ENCODE measurements around the gene IDUA.
"Not testable (repeated sequence)": the region's sequence is repeated elsewhere in the genome, so short reads cannot be mapped to it uniquely, and the experiment has no call there.

The IDUA gene

GRCh38 chr4:968221-968620 lies 18.6 kb upstream of the IDUA start:
- no peak for DNase-seq

DNA sequence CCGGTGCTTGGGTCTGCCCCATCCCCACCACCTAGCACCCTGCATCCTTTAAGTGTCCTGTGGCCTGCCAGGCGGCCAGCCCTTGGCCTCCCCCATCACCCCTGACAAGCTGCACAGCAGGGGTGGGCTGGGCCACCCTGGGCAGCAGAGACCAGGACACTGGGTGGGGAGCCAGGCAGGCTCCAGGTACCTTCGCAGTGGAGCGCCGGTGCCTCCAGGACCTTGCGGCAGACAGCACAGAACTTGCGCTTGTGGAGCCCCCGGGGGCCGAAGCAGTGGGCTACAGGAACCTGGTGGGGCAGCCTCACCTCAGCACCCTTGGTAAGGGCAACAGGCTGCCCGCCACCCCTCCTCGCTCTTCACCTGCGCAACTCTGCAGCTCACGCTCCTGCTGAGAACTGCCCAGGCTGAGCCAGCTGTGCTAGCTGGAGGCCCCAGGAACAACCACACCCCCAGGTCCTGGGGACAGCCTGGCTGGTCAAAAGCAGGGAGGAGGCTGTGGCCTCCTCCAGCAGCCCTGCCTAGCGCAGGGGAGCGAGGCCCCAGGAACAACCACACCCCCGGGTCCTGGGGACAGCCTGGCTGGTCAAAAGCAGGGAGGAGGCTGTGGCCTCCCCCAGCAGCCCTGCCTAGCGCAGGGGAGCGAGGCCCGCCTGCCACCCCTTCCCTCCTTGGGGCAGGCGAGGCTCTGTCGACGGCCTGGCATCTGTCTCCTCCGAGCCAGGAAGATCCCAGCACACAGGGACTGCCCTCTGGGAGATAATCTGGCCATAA lies 18.0 kb upstream of the IDUA start:
- no peak for DNase-seq

GRCh38 chr4:970046-970745 lies 16.6 kb upstream of the IDUA start:
- peak; percentile 80 for DNase-seq

DNA sequence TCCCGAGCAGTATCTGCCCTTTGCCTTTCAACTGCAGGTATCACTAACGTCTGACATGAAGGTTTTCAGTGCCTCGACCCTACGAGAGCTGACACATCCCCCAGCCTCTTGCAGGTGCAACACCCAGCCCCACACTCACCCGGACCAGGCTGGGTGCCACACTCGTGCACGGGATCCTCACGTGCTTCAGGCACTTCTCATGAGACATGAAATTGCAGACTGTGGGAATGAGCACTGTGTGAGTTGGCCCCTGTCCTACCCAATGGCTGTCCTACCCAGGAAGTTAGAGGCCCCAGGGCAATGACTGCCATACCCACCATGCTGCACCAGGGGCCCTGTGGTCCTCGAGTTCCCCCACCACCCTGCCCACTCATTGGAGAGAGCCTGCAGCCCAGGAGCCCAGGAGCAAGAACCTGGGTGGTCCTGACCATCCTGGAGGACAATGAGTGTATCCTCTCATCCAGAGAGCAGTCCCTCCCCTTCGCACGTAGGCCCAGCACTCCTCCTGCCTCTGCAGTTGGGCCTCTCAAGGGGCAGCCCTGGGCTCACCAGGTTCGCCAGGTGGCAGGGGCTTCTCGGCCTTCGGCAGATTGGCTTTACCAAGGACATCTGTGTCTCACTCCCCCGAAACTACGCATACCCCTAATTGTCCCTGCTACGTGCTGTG lies 15.9 kb upstream of the IDUA start:
- peak; percentile 5 for DNase-seq

- DNase-seq, result no peak
Measured at GRCh38 chr4:971666-972500, 15.0 kb upstream of the IDUA start.

GRCh38 chr4:972651-973424 lies 14.0 kb upstream of the IDUA start:
- DNase-seq, result peak; percentile 67

DNA sequence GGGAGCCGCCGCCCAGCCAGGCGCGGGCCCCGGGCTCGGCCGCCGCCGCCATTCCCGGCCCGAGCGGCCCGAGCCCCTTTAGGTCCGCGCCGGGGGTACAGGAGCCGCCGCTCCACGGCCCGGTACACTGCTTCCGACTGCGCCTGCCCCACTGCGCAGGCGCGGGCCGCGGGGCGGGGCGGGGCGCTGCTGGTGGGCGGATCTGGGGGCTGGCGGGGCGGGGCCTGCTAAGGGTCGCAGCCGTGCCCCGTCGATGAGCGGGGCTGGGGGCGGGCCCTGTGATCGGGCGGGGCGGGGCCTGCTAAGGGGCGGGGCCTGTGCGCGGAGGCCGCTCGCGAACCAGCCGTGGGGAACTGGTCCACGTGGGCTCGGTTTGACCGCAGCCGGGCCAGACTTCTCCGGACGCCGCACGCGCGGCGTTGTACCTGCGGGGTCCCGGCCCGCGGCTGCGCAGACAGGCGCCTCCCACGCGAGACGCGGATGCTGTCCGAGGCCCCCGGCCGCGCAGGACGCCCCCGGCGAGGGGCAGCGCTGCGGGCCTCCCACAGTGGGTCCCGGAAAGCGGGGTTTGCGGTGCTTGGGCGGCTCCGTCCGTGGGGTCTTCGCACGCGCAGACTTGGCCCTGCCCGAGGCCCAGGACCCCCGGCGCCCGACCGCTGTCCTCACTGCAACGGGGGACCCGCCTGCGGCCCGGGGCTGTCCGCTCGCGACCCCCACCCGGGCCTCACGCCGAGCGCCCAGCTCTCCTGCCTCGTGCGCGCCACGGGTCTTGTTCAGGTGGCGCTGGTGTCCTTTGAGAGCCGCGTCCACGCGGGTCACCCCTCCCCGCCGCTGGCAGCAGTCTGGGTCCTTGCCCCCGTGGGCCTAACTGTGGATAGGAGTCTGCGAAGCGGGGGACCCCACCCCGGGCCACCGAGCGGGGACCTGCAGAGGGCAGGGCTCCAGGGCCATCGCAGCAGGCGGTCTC lies 13.1 kb upstream of the IDUA start, which contains the start of gene DGKQ:
TSS of gene DGKQ (minus strand) at position 139 of the 967 bp plus-strand sequence. CDS start at position 52, 87 bp downstream.
- DNase-seq, result peak; percentile 93

DNA sequence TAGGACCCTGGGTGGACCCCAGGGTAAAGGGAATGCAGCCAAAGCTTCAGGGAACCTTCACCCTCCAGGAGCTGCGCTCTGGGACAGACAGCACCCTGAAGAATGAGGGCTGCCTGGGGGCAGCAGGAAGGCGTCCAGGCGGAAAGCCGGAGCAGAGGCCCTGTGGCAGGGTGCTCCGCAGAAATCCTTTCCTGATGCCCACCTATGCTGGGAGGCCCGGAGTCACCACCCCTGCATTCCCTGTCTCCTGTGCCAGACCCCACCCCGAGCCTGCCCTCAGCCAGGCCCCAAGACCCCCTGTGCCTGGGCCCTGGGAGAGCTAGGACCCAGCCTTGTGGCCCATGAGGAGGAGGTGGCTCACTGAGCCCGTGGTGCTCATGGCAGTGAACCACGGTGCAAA lies 12.2 kb upstream of the IDUA start:
- no peak for DNase-seq

DNA sequence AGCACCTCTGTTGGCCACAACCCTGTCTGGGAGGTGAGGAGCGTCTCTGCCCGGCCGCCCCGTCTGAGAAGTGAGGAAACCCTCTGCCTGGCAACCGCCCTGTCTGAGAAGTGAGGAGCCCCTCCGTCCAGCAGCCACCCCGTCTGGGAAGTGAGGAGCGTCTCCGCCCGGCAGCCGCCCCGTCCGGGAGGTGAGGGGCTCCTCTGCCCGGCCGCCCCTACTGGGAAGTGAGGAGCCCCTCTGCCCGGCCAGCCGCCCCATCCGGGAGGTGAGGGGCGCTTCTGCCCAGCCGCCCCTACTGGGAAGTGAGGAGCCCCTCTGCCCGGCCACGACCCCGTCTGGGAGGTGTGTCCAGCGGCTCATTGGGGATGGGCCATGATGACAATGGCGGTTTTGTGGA lies 10.8 kb upstream of the IDUA start:
- DNase-seq, result not testable (repeated sequence)

GRCh38 chr4:978957-979701 lies 7.7 kb upstream of the IDUA start:
- DNase-seq, result no peak

DNA sequence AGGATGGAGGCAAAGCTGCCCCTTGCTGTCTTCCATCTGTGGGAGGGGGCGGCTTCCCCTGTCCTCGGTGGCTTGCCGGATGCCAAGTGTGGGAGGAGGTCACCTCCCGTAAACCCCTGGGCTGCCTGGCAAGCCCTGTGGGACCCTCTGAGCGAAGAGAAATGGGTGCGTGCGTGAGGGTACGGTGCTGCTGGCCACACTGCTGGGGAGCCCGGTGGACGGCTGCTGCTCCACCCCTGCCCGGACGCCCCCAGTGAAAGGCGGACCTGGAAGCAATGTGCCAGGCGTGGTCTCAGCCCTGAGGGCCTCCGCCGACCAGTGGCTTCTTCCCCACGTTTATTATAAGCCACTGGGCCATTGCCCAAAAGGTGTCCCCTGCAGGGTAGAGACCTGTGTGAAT lies 4.6 kb upstream of the IDUA start:
- no peak for DNase-seq

DNA sequence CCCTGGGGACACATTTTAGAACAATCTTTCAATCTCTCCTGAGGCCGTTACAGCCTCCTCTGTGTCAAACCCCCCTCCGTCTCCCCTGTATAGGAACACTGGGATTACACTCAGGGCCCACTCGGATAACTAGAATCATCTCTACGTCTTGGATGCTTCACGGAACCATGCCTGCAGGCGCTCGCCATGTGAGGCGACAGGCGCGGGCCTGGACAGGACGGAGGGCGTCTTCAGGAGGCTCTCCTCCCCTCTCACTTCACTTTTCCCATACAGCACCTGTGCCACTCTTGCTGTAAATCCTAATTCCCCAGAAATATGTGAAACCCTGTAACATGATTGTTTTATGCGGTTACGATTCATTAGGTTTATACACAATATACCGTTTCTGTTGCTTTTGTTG lies 4.0 kb upstream of the IDUA start:
- no peak for DNase-seq

GRCh38 chr4:984336-985054 lies 2.3 kb upstream of the IDUA start:
- DNase-seq, result no peak

GRCh38 chr4:985123-985830 lies 1.6 kb upstream of the IDUA start:
- peak; percentile 69 for DNase-seq

- no peak for DNase-seq
Measured at GRCh38 chr4:986428-986878, 391 bp upstream of the IDUA start.

DNA sequence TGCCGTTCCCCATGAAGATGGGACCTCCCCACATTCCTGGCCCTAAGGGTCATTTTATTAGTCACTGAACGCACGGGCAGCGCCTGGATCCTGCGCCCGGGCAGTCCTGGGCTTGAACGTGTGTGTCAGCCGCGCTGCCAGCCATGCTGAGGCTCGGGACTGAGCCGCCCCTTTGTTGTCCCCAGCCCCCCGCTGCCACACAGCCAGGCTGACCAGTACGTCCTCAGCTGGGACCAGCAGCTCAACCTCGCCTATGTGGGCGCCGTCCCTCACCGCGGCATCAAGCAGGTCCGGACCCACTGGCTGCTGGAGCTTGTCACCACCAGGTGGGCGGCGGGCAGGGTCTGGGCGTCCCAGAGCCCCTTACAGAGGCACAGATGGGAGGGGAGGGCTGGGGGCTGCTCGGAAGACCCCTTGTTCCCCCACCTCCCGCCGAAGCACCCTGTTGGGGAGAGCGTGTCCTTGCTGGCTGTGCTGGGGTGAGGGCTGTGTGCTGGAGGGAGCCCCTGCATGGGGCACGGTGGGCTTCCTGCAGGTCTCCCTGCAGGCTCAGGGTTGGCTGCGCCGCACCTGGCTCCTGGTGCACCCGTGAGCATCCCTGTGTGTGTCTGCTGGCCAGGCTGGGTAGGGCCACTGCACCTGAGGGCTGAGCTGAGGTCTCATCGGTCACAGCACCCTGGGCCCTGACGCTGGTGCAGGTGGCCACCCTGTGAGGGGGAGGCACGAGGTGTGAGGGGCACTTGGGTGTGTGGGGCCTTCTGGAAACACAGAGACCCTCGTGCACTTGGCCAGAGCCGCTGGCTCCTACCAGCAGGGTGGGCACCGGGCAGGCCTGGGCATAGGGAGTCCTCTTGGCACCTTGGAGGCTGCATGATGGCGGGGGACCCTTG lies 1.0 kb downstream of the IDUA start:
- no peak for DNase-seq

Measured in CD4-positive, alpha-beta T cell treated with Interleukin-17A for 1 hour (primary cell).